GM21576 (cell line): ENCODE results near the gene SLC9A9.
A peak's percentile ranks its signal among the peaks of the same experiment; 100 is the strongest.

ENCODE experiments used
- ATAC-seq: cut with Tn5 transposase; IDR thresholded peaks from one replicate; pipeline ENCODE4 v1.9.1; 2021; ENCODE audit warnings: mild to moderate bottlenecking, moderate library complexity; ENCODE audit not compliant: unreplicated experiment

SLC9A9 gene

GRCh38 chr3:143652118-143652517, 196.2 kb downstream of the SLC9A9 start:
- ATAC-seq, result no peak

GRCh38 chr3:143650827-143651226, 197.4 kb downstream of the SLC9A9 start:
- ATAC-seq, result no peak

- no peak for ATAC-seq
Observed at GRCh38 chr3:143650120-143650519, 198.1 kb downstream of the SLC9A9 start.

DNA sequence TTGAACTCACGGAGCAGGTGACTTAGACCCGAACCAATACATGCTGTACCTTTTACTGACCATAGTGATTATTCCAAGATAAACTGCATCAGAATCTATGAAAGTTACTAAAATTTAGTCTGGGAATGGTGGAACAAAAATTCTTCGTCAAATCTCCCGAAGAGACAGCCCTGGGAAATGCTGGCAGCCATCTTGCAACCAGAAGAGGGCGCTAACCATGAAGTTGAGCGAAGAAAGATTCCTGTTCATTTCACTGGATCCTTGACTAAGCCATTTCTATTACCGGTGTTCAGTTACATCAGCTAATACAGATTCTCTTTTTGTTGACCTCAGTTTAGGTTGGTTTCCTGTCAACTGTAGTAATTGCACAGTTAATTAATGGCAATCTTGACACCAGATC, 199.6 kb downstream of the SLC9A9 start:
- no peak for ATAC-seq

DNA sequence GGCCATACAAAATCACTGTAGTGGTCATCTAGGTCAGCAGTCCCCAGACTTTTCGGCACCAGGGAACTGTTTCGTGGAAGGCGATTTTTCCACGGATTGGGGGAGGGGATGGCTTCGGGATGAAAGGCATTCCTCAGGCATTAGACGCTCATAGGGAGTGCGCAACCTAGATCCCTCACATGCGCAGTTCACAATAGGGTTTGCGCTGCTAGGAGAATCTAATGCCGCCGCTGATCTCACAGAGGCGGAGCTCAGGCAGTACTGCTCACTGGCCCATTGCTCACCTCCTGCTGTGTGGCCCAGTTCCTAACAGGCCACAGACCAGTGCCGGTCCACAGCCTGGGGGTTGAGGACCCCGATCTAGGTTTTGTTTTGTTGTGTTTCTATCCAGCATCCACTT, 200.1 kb downstream of the SLC9A9 start:
- no peak for ATAC-seq

DNA sequence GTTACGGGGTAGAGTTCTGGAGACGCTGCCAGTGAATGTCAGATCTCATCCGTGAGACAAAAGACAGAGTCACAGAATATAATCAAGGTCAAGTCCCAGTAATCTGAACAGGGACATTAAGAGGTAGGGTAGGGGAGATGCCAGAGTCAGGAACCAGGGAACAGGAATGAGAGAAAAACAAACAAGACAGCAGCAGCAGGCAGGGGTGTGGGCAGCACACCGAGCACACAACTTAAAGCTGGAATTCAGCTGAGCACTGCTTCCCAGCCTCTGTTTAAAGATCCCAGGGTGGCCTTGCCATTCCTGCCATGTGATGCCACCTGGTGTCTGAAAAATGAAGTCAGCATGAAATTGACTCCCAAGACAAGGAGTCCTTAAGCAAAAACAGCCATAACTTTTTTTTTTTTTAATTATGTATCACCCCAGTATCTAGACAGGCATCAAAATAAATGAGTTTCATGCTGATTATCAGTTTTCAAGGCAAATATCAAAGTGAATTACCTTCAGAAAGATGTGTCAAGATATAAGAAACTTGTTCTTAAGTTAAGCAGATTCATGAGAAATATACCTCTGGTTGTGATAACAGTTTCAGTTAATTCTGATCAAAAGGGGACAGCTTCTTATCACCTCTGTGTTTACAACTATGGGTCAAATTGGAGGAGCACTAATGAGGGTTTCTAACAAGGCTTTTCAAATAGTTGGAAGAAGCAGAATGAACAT, 203.7 kb downstream of the SLC9A9 start:
- ATAC-seq, result no peak

- ATAC-seq, result no peak
Observed at GRCh38 chr3:143643905-143644304, 204.4 kb downstream of the SLC9A9 start.

DNA sequence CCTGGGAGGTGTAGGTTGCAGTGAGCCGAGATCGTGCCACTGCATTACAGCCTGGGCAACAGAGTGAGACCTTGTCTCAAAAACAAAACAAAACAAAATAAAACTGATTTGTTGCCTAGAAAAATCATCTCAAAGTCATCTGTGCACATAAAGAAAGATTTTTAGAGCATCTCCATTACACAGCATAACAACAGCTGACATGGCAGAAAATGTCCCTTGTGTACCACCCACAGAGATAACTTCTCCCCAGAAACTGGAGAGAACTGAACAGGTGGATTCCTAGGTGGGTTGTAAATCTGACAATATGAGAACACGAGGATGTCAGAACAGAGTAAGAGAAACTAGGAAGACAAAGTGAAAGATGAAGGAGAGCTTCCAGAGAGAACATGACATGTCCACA, 207.5 kb downstream of the SLC9A9 start:
- no peak for ATAC-seq

DNA sequence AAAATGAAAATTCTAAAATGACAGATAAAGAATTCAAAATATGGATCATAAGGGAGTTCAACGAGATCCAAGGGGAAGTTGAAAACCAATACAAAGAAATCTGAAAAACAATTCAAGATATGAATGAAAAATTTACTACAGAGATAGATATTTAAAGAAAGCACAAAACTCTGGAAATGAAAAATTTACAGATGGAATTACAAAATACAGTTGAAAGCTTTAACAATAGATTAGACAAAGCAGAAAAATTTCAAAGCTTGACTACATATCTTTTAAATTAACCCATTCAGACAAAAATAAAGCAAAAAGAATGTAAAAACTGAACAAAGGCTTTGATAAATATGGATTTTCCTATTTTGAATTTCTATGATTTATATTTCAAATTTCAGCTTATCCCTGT, 211.1 kb downstream of the SLC9A9 start:
- no peak for ATAC-seq

GRCh38 chr3:143634991-143635390, 213.3 kb downstream of the SLC9A9 start:
- ATAC-seq, result no peak

GRCh38 chr3:143634427-143634826, 213.8 kb downstream of the SLC9A9 start:
- no peak for ATAC-seq

GRCh38 chr3:143633816-143634215, 214.5 kb downstream of the SLC9A9 start:
- ATAC-seq, result no peak

DNA sequence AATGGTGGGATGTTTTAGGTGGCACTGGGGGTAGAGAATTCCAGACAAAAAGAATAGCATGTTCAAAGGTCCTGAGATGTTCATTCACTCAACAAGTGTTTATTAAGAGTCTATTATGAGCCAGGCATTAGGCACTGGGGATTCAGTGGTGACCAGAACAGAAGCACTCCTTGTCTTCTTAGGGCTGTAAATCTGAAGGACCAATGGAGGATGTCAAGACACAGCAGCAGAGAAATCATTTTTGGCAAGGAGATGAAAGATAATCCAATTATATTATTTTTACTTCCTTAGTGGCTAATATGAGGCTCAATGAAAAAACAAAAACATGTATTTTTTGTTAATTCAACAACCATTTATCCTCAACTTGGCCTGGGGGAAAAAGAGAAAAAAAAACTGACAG, 218.5 kb downstream of the SLC9A9 start:
- no peak for ATAC-seq

- no peak for ATAC-seq
Observed at GRCh38 chr3:143628971-143629370, 219.3 kb downstream of the SLC9A9 start.

- no peak for ATAC-seq
Observed at GRCh38 chr3:143627336-143627735, 220.9 kb downstream of the SLC9A9 start.

GRCh38 chr3:143619231-143619630, 229.0 kb downstream of the SLC9A9 start:
- ATAC-seq, result no peak

DNA sequence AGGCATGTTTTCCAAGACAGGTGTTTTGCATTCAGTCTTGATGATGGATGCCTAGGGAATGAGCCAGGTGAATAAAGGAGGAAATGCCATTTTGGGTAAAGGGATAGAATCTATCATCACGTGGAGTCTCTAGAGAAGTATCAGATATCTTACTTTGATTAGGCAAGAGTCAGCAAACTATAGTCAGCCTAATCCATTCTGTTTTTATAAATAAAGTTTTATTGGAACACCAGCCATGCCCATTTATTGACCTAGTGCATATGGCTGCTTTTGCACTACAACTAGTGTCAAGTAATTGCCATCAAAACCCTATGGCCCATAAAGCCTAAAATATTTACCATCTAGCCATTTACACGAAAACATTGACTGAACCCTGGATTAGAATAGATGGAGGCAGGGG, 231.2 kb downstream of the SLC9A9 start:
- no peak for ATAC-seq

- no peak for ATAC-seq
Observed at GRCh38 chr3:143613226-143613625, 235.0 kb downstream of the SLC9A9 start.

DNA sequence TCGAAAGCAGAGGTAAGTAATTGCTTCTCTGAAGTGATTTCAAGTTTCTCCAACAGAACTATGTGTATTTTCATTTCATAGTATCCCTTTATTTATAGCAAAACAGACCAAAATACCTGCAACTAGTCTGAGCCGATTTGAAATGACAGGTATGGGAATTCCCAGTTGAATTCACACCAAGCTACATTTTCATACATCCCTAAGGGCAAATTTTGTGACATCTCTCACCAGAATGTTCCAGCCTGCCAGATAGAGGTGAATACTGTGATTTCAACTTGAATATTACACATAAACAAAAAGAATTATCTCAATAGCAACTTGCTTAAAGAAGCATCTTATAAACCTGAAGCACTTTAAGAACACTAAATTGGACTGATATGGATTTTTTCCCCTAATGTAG, 235.7 kb downstream of the SLC9A9 start:
- ATAC-seq, result no peak

- ATAC-seq, result no peak
Observed at GRCh38 chr3:143608966-143609365, 239.3 kb downstream of the SLC9A9 start.

DNA sequence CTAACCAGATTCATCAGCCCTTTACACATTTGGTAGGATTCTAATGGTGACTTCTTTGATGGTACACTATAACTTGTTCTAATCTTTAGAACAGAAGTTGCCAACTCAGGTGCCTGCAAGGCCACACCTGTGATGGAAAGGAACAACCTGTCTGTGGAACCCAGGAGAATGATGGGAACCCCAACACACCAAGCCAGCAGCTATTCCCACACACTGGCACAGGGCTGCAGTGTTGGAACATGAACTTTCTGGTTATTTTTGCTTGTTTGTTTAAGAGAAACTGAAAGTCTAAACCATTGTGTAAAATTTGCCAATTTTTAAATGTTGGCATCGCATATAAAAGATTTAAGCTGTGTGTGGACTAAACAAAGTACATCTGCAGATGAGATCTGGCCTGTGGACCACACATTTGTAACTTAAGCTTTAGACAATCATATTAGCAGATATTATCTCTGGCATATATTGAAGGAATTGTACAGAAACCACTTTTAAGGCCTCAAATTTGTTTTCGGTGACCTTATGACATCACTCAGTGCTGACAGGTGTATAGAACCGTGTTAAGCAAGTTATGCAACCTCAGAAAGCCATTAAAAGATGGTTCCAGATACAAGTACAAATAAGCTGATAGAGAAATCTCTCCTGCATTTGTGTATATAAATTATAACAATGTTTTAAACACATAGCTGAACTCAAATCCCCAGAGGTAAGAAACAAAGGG, 242.9 kb downstream of the SLC9A9 start:
- ATAC-seq, result peak; percentile 10

DNA sequence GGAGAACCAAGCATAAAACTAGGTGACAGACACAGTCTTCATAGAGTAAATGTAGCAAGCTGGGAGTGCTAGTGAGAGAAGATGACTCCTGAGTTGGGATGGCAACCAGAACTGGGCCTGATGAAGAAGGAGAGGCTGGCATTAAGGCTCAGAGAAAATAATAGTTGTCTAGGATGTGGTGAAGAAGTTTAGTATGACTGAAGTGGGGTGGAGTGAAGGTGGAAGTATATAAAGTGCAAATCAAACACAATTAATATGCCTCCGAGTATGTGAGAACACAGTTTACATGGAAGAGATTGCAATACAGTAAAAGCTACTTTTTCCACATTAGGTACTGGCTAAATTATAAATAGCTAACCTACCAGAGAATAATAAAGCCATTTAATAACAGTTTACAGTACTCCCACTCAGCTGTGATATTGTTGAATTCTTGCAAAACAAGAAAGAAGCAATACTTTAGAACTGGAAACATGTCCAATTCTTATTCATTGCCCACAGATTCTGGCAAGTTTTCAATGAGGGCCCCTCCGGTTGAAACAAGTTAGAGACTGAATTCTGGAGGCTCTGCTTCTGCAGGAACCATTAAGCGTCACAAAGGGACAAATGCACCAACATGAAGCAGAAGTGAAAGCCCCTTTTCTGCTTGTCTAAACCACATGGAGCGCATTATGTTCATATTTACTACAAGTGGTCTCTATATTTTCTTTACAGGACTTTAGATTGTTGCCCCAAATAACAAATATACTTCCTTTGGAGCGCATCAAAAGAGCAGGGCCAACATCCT, 243.7 kb downstream of the SLC9A9 start:
- peak; percentile 86 for ATAC-seq
